SK-MEL-5 (cell line): ENCODE data around the gene GGACT. TPM values are rescaled to one million over a fixed set of nuclear protein-coding genes. Genes with fewer than 3 reads are reported as not detected.

Experiments
- total RNA-seq: library from RNA; depleted of rRNA; stranded (reverse); fragments of >200 nt; shearing (Covaris generic); gene quantifications from 2 replicates; pipeline ENCODE4 v1.2.3, GENCODE V29; 2014; rRNA removed

Gene GGACT
- total RNA-seq, 1 experiment from 2014 or later, result 9.2 TPM

Other genes starting within 250 kb of the GGACT start
- 17.8 and 18.0 TPM in 2 replicates for gene TMTC4, start 86.0 kb upstream of the GGACT start, total RNA-seq